ENCODE data around the gene NPHP4. TPM values are rescaled to one million over a fixed set of nuclear protein-coding genes. Genes with fewer than 3 reads are reported as not detected.

The NPHP4 gene
- total and polyA plus RNA-seq, 4 donors, result 1.7 to 5.6 (median 3.5) TPM

- Histone ChIP-seq H3K27me3 (ENCODE audit: control insufficient read depth in 4 of 4, insufficient read depth in 4 of 4, low read length in 3 of 4) (no peaks in the 10 kb centered on the region), H3K4me1 (ENCODE audit: control insufficient read depth in 4 of 4, insufficient read depth in 4 of 4, low read length in 3 of 4) (no peaks in the 10 kb centered on the region), H3K9me3 (ENCODE audit: control insufficient read depth in 4 of 4, low read length in 3 of 4) (peaks cover 0 to 6% (median 2%) of the 10 kb centered on the region in 4 donors), H3K9ac (ENCODE audit: low read depth in 1 of 2, low read length in 2 of 2) (no peak overlapping the region), H3K36me3 (ENCODE audit: control insufficient read depth in 4 of 4, insufficient read depth in 3 of 4, low read depth in 1 of 4, low read length in 3 of 4) (peaks cover 0 to 3% (median under 1%) of the 10 kb centered on the region in 4 donors), H3K27ac (ENCODE audit: low read depth in 1 of 2, low read length in 2 of 2) (no peak overlapping the region), H3K4me3 (ENCODE audit: low read depth in 1 of 3, low read length in 3 of 3) (no peak overlapping the region)
- DNase-seq (ENCODE audit: low spot score), result no peak
- 94% methylated on average over 7 of the region's 7 CpGs for WGBS
- no peak for TF ChIP-seq HNF4G (IDR thresholded peaks at IDR 0.05)
- TF ChIP-seq, protein P1, sequence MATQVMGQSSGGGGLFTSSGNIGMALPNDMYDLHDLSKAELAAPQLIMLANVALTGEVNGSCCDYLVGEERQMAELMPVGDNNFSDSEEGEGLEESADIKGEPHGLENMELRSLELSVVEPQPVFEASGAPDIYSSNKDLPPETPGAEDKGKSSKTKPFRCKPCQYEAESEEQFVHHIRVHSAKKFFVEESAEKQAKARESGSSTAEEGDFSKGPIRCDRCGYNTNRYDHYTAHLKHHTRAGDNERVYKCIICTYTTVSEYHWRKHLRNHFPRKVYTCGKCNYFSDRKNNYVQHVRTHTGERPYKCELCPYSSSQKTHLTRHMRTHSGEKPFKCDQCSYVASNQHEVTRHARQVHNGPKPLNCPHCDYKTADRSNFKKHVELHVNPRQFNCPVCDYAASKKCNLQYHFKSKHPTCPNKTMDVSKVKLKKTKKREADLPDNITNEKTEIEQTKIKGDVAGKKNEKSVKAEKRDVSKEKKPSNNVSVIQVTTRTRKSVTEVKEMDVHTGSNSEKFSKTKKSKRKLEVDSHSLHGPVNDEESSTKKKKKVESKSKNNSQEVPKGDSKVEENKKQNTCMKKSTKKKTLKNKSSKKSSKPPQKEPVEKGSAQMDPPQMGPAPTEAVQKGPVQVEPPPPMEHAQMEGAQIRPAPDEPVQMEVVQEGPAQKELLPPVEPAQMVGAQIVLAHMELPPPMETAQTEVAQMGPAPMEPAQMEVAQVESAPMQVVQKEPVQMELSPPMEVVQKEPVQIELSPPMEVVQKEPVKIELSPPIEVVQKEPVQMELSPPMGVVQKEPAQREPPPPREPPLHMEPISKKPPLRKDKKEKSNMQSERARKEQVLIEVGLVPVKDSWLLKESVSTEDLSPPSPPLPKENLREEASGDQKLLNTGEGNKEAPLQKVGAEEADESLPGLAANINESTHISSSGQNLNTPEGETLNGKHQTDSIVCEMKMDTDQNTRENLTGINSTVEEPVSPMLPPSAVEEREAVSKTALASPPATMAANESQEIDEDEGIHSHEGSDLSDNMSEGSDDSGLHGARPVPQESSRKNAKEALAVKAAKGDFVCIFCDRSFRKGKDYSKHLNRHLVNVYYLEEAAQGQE (IDR thresholded peaks at IDR 0.05), result no peak
- TF ChIP-seq RAD21 (IDR thresholded peaks at IDR 0.05), result no peak
- TF ChIP-seq GABPA (IDR thresholded peaks at IDR 0.05 in 1 of 2, conservative IDR thresholded peaks at IDR 0.05 in 1 of 2), result no peak
- TF ChIP-seq FOXA2 (IDR thresholded peaks at IDR 0.05), result no peak
Observed at GRCh38 chr1:5876094-5876650, 116.1 kb downstream of the NPHP4 start.

GRCh38 chr1:5875345-5875910 lies 116.8 kb downstream of the NPHP4 start:
- Histone ChIP-seq H3K27ac (ENCODE audit: low read depth in 1 of 2, low read length in 2 of 2) (no peak overlapping the region), H3K9me3 (ENCODE audit: control insufficient read depth in 4 of 4, low read length in 3 of 4) (peaks cover 0 to 6% (median 2%) of the 10 kb centered on the region in 4 donors), H3K4me1 (ENCODE audit: control insufficient read depth in 4 of 4, insufficient read depth in 4 of 4, low read length in 3 of 4) (no peaks in the 10 kb centered on the region), H3K4me3 (ENCODE audit: low read depth in 1 of 3, low read length in 3 of 3) (no peak overlapping the region), H3K27me3 (ENCODE audit: control insufficient read depth in 4 of 4, insufficient read depth in 4 of 4, low read length in 3 of 4) (no peaks in the 10 kb centered on the region), H3K9ac (ENCODE audit: low read depth in 1 of 2, low read length in 2 of 2) (no peak overlapping the region), H3K36me3 (ENCODE audit: control insufficient read depth in 4 of 4, insufficient read depth in 3 of 4, low read depth in 1 of 4, low read length in 3 of 4) (peaks cover 0 to 3% (median under 1%) of the 10 kb centered on the region in 4 donors)
- TF ChIP-seq NR2F2 (IDR thresholded peaks at IDR 0.05) (no peak), HNF4G (IDR thresholded peaks at IDR 0.05) (no peak), RAD21 (IDR thresholded peaks at IDR 0.05) (no peak), FOXA2 (IDR thresholded peaks at IDR 0.05) (no peak), ZBTB33 (IDR thresholded peaks at IDR 0.05) (no peak), FOXA1 (IDR thresholded peaks at IDR 0.05) (no peak), SP1 (IDR thresholded peaks at IDR 0.05) (no peak), RXRA (IDR thresholded peaks at IDR 0.05) (no peak), TAF1 (conservative IDR thresholded peaks at IDR 0.05) (no peak), CTCF (IDR thresholded peaks at IDR 0.05; ENCODE audit: low read depth, low read length, missing input control) (no peak), HNF4A (conservative IDR thresholded peaks at IDR 0.05) (no peak), MAX (IDR thresholded peaks at IDR 0.05) (no peak)
- TF ChIP-seq, protein P2, sequence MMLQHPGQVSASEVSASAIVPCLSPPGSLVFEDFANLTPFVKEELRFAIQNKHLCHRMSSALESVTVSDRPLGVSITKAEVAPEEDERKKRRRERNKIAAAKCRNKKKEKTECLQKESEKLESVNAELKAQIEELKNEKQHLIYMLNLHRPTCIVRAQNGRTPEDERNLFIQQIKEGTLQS (IDR thresholded peaks at IDR 0.05), result no peak
- TF ChIP-seq, protein P1 (IDR thresholded peaks at IDR 0.05), result no peak
- peak; percentile 39 for DNase-seq (ENCODE audit: low spot score)
- WGBS, result 90% methylated on average over 15 of the region's 15 CpGs

All from liver (tissue), 9 donors.